Urothelium cell line (cell line): Measurements from ENCODE around the gene TMEM245.

Experiments used
- DNase-seq: peaks from one replicate; pipeline ENCODE4 v3.0.0; 2011; ENCODE audit warnings: low spot score, mixed read lengths
- FAIRE-seq: peaks from 2 replicates; lab custom pipeline; 2011; peaks lifted over from hg19 to GRCh38; lab: Jason Lieb, UNC

Gene TMEM245

DNA sequence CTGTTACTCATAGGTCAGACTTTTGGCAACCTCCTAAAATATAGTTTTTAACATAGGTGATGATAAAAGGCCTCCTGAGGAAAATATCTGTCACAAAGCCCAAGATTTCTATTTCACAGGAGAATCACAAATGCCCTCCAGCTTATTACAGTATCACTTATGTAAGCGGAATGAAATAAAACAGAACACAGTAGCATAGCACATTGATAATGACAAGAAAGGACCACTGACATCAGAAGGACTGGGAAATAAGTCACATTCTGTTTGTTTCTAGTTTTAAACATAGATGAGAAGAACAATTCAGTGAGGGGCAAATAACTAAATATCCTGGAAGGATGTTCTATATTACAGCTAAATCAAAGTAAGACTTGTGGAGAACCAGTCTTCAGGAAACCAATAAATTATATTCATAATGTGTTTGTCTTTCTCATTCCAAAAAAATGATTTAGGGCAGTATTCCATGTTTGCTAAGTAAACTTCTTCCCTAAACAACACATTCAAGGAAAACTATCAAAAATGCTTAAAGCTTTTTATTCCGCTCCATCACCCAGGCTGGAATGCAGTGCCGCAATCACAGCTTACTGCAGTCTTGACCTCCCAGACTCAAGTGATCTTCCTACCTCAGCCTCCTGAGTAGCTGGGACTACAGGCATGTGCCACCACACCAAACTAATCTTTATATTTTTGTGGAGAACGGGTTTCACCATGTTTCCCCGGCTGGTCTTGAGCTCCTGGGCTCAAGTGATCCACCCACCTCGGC, 85.6 kb downstream of the TMEM245 start:
- DNase-seq = no peak
- FAIRE-seq = no peak

DNA sequence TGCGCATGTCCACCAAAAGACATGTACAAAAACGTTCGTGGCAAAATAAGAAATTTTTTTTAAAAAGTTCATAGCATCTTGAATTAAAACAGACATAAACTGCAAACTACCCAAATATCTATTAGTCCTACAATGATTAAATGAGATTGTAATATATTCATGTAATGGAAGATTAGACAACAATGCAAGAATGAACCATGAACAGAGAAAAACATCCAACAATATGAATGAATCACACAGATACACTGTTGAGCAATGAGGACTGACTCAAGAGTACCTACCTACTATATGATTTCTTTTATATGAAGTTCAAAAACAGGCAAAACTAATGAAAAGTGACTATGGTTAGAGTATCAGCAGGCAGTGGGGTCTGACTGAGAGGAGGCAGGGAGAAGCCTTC, 88.5 kb downstream of the TMEM245 start:
- DNase-seq (no peak), FAIRE-seq (no peak)

DNA sequence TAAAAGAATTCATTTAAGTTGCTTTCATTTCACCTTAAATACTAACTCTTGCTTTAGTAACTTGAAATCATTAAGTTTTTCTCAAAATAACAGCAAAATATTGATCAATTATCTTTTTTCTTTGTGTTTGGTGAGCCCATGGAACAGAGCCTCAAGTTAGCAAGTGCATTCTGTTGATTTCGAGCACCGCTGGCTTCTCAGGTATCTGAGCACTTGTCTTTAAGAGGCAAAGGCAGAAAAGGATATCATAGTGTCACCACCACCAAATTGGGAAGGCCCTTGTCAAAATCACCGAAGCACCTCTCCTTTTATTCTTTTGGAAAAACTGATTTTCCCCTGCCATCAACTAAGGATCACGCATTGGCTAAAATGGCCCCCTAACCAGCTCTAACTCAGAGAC, 89.3 kb downstream of the TMEM245 start:
- FAIRE-seq = no peak
- DNase-seq = no peak

DNA sequence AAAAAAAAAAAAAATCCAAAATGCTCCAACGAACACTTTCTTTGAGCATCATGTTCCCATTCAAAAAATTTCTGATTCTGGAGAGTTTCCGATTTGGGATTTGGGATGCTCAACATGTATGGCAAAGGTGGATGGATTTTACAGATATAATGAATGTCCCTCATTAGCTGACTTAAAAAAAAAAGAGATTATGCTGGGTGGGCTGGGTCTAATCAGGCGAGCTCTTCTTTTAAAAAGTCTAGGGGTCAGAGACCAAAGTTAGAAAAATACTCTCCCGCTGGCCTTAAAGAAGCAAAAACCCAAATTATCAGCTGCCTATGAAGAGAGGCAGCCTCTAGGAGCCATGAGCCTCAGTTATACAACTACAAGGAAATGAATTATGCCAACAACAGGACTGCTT, 91.3 kb downstream of the TMEM245 start:
- no peak for FAIRE-seq

DNA sequence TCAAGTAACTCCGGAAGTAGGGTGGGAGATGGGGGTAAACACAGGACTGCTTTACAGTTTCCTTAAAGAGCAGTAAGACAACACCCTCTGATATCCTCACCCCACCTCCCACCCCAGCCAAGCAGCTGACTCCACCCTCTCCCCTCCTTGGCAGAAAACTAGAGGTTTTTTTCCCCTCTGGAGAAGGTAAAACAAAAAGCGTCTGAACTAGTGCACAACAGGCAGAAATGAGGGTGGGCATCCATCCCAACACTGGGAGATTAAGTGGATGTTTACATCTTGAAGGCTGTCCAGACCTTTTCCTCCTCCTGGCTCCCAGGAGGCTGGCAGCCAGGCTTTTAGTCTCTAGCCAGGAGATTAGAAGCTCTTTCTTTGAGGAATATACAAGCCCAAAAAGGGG, 92.6 kb downstream of the TMEM245 start:
- DNase-seq (no peak), FAIRE-seq (no peak)

More for the DNA sequence above, 91.3 kb downstream of the TMEM245 start:
- no peak for DNase-seq

- no peak for FAIRE-seq
- no peak for DNase-seq
Measured at GRCh38 chr9:109026306-109026705, 93.4 kb downstream of the TMEM245 start.

DNA sequence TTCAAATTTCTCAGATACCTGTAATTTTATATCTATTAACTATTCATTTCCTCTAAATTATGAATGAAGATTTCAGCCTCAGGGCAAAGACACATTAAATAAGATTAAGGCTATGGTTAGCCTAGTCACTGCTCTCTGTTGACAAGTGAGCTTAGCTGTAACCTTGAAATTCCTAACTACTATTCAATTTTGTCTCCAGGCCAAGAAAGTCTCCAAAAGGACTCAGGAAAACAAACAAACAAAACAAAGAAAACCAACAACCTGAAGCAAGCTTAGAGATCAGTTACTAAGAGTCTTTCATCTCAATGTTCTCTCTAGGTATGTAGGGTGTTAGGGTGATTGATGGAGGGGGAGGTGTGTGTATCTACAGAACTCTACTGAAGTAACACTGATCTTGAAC, 96.9 kb downstream of the TMEM245 start:
- DNase-seq = no peak
- no peak for FAIRE-seq

DNA sequence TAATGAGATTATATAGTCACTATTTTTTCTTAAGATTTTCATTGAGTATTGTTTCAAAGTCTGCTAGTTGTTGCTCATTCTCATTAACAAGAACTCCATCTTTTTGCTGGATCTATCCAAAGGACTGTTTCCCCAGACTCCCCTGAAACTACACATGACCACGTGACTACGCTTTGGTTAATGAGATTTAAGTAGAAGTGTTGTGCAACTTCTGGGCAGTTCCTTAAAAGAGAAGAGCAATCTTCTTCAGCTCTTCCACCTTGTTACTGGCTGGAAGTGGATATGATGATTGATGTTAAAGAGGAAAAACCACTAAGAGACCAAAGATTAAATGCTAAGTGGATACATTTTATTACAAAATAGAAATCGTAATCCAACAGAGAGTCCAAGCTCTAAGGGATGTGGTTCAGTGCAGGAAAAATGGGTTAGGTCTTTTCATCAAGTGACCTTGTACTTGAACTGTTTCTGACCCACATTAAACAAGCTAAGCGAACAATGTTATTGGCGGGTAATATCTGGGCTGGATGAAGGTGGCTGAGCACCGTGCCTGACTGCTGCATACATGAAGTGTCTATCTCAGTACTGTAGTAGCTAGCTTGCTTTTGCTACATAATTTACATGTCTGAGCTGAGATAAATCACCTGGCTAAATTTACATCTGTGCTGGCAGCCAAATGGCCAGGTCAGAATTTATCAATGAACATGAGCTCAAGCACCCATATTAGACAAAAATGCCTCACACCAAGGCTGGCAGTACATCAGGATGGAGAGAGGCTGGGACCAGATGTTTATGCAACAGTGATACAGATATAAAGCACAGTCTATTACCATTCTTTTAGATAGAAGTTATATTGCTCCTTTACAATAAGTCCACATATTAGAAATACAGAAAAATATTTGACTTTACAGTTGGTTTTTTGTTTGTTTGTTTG, 98.9 kb downstream of the TMEM245 start:
- DNase-seq = no peak
- no peak for FAIRE-seq

GRCh38 chr9:109020113-109020512, 99.6 kb downstream of the TMEM245 start:
- FAIRE-seq (no peak), DNase-seq (no peak)

- DNase-seq (no peak), FAIRE-seq (no peak)
Measured at GRCh38 chr9:109019420-109019819, 100.3 kb downstream of the TMEM245 start.

- FAIRE-seq (no peak), DNase-seq (no peak)
Measured at GRCh38 chr9:109017493-109017892, 102.3 kb downstream of the TMEM245 start.

DNA sequence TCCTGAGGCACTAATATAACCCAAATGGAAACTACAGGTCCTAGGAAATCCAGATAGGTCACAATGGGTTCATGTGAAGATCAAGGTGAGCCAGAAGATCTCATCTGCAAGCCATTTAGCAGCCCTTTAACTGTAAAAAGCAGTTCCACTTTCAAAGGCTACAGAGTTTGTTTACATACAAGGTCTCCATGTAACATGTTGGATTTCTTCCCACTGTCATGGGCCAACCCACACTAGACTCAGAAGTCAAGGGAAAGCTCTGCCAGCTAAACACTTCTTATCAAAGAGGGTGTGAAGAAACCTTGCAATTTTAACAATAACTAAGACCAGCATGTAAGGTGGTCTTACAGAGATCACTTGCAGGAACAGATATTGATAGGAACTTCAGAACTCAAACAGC, 102.7 kb downstream of the TMEM245 start:
- DNase-seq = no peak
- FAIRE-seq = no peak

DNA sequence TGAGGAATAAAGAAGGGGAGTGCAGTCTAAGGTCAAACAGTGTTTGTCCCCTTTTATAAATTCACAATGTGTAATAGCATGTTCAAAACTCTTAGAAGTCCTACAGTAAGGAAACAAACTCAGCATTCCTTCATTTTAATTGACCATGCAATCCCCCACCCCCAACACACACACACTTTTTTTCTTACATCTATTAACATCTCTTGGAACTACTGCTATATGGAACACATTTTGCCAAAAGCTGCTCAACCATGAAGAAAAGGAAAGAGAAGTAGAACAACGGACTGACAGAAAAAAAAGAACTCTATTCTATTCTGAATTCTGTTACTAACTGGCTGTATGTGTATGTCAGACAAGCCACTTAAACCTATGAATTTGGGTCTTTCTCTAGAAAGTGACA, 103.6 kb downstream of the TMEM245 start:
- FAIRE-seq = no peak
- DNase-seq = no peak

DNA sequence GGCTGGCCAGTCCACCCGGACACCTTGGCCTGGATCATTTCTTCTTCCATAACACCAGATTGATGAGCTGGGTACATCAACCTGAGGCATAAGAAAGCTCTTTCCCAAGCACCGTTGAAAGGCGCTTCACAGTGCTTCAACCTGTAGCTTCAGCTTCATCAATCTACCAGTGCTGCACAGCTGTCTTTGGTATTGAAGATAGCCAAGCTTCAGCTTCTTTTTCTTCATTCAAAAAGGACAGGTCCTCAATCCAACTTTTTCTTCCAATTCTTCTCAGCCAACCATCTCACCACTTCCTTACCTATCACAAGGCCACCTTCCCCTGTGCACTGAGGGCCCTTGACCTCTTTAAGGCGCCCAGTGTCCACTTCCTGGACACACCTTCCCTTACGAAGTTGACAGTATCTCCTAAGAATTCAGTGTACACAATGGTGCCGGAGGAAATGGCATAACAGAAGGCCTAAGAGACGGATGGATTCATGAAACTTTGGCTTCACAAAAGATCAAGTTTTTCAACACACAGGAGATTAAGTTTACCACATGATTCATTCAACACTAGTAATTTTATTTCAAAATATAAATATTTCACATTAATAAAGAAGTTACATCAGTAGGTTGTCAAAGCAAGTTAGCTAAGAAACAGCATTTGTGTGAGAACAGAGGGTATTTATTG, 105.0 kb downstream of the TMEM245 start:
- DNase-seq (no peak), FAIRE-seq (no peak)

DNA sequence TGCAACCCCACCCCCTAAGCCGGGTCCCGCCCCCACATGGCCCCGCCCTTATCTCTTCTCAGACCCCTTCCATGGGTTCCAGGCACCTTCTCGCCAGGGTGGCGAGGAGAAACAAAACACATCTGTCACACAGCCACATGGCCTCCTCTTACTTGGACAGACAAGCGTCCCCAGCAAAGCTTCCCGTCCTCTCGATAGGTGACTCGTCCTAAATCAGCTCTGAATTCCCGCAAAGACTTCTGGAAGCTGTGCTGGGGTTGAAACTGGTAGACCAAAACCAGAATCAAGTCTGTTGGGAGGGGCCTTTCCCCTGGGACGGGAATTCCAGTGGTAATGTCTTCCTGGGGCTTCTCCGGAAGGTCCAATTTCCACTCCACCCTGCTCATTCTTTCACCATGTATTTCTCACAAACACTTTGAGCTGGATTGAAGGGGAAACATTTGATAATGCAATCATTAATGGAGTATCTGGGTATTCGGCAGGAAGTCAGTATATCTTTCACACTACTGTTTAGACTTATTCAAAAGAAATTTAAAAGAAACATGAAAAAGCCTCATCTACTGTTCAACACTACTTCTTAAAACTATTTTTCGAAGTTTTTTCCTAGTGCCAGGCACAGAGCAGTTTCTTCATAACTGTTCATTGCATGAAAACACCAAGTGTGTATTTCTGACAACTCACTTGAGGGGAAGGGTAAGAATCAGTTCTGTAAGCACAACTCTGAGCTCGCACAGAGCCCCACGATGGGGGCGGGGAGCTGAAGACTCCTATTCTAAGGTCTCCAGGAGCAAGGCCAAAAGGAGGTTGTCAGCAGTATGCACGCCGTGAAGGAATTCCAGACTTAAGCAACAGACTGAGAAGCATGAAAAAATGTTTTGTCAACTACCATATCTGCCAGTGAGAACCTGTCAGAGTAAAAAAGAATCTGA, 105.8 kb downstream of the TMEM245 start:
- DNase-seq = no peak
- FAIRE-seq = no peak

GRCh38 chr9:109012876-109013678, 106.7 kb downstream of the TMEM245 start, which contains the start of gene CTNNAL1:
Gene CTNNAL1, minus strand, starts transcription at chr9:109013499. Its CDS starts 57 bp downstream, at chr9:109013442.
- no peak for FAIRE-seq
- peak; percentile 97 for DNase-seq

GRCh38 chr9:109012009-109012875, 107.5 kb downstream of the TMEM245 start:
- DNase-seq (peak; percentile 79), FAIRE-seq (no peak)

DNA sequence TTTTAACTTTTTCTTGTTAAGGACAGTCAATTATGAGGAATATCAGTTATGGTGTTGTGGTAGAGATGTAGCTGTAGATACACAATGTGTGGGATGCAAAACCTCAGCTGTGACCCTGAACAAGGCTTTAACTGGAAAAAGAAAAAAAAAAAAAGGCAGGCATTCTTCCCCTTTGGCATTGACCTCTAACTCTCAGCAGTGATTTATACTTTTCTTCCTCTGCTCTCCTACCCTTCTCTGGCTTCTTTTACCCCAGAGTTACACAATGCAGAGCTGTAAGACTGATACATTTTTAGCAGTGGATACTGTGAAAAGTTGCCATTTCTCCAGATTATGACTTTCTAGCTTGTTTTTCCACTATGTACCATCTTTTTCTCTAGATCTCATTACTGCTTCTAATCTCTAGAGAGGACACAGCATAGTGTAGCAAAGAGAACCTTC, 108.5 kb downstream of the TMEM245 start:
- no peak for FAIRE-seq
- DNase-seq = no peak
